Activated T-helper 1 cell treated with anti-CD3 and anti-CD28 coated beads, Interleukin-12 subunit alpha, Interleukin-12 subunit beta, Interleukin-2, Interleukin-4 antibody, amounts not matched to agents 30 ng/mL and 10 ng/mL and 1 ng/mL, durations not matched to agents 14 hours and 24 hours and 36 hours (primary cell): ENCODE measurements around the gene POLR3F. TPM values are rescaled to one million over a fixed set of nuclear protein-coding genes. Genes with fewer than 3 reads are reported as not detected.

Experiments
- DNase-seq: peaks from one replicate; pipeline ENCODE4 v3.0.0; 2021; ENCODE audit warnings: low spot score
- H3K27ac Mint-ChIP-seq: one replicate; pipeline ENCODE4 v1.8.0; 2021; ENCODE audit warnings: mild to moderate bottlenecking, mixed read lengths
- H3K27me3 Mint-ChIP-seq: one replicate; pipeline ENCODE4 v1.8.0; 2022; ENCODE audit warnings: mild to moderate bottlenecking, moderate library complexity, mixed read lengths; ENCODE audit not compliant: insufficient read depth
- H3K36me3 Mint-ChIP-seq: one replicate; pipeline ENCODE4 v1.8.0; 2021; ENCODE audit warnings: low read depth, mixed read lengths
- H3K4me1 Mint-ChIP-seq: one replicate; pipeline ENCODE4 v1.8.0; 2021; ENCODE audit warnings: low read depth, mixed read lengths
- H3K4me3 Mint-ChIP-seq: one replicate; pipeline ENCODE4 v1.8.0; 2021; ENCODE audit warnings: mild to moderate bottlenecking, moderate library complexity, mixed read lengths
- H3K9me3 Mint-ChIP-seq: one replicate; pipeline ENCODE4 v1.8.0; 2021; ENCODE audit warnings: mixed read lengths
- intact Hi-C: fragments of 100-400 bp; cut with micrococcal nuclease; formaldehyde crosslinking; loops from one replicate; pipeline ENCODE4 v1.15.1; 2024
- total RNA-seq: library from RNA; stranded (reverse); gene quantifications from 2 replicates; pipeline ENCODE4 v1.2.3, GENCODE V29; 2022

POLR3F gene, protein sequence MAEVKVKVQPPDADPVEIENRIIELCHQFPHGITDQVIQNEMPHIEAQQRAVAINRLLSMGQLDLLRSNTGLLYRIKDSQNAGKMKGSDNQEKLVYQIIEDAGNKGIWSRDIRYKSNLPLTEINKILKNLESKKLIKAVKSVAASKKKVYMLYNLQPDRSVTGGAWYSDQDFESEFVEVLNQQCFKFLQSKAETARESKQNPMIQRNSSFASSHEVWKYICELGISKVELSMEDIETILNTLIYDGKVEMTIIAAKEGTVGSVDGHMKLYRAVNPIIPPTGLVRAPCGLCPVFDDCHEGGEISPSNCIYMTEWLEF
- 13.4 and 16.6 TPM in 2 replicates for total RNA-seq

DNA sequence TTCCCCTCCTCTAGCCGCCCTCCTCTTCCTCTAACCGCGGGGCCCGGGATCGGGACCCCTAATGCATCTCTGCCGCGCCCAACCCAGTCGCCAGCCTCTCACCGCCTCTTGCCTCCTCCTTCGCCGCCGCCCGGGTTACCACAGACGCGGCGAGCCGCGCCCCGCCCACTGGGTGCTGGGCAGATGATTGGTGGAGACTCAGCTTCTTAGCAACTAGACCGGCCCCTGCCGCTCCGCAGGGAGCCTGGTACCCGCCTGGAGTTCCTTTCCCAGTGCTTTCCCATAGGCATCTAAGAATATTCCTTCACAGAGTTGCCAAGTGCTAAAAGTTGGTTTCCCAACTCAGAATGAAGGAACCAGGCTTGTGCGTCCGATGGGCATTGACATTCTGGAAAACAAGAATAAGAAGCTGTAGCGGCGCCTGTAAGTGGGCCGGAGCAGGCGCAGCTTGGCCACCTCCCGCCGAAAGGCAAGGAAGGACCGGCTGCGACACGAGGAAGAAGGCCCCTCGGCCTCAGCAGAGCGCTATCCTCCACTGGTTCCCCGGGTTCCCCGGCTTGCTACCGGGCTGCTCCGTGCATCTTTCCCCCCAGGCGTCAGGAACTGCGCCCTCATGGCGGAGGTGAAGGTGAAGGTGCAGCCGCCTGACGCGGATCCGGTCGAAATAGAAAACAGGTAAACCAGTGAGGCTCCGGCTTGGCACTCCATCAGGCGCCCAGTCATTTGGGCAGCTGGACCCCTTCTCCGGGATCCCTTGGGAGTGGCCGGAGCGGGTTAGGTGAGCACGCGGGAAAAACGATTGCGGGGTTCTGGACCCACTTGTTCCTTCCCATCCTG is at the start of gene POLR3F, which contains the start of gene DZANK1:
Gene POLR3F, plus strand, starts transcription at position 497 of the 837 bp plus-strand sequence. Its CDS starts 117 bp downstream, at position 614.
Gene DZANK1, minus strand, starts transcription at position 137 of the 837 bp plus-strand sequence. CDS start 1,672 bp downstream, outside the sequence.
- DNase-seq = peak; percentile 90
- H3K36me3 Mint-ChIP-seq = peaks cover 8% of the 10 kb centered on the region
- intact Hi-C loops = loop anchor here (1.0 kb wide), 10 partner anchors 30 to 785 kb away; partner anchors contain the start of genes KAT14, MGME1, PET117 and RBBP9
- H3K27ac Mint-ChIP-seq = peak within 1 kb of the TSS; percentile 92
- peak within 1 kb of the TSS; percentile 99 for H3K4me3 Mint-ChIP-seq
- peaks cover 31% of the 10 kb centered on the region for H3K4me1 Mint-ChIP-seq
- H3K9me3 Mint-ChIP-seq = no peaks in the 10 kb centered on the region
- H3K27me3 Mint-ChIP-seq = no peaks in the 10 kb centered on the region

DNA sequence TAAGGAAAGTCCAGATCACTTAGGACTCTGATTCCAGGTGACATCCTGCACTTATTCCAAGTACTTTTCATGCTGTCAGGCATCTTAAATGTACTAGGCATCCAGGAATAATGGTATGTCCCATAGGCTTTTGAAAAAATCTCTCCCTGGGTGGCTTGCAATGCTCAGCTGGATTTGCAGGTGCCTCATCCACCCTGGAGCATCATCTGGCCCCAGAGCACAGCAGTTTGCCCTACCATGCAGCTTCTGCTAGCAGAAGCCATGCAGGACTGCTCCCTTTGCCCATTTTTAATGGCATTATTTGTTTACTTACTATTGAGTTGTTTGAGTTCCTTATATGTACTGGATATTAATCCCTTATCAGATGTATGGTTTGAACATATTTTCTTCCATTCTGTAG is 45.6 kb upstream of the POLR3F start:
- no peaks in the 10 kb centered on the region for H3K9me3 Mint-ChIP-seq
- H3K4me3 Mint-ChIP-seq = no peak overlapping the region
- no peak for DNase-seq
- peaks cover 2% of the 10 kb centered on the region for H3K27me3 Mint-ChIP-seq
- intact Hi-C loops = no loop called here
- H3K27ac Mint-ChIP-seq = no peak overlapping the region
- no peaks in the 10 kb centered on the region for H3K4me1 Mint-ChIP-seq
- H3K36me3 Mint-ChIP-seq = no peaks in the 10 kb centered on the region

DNA sequence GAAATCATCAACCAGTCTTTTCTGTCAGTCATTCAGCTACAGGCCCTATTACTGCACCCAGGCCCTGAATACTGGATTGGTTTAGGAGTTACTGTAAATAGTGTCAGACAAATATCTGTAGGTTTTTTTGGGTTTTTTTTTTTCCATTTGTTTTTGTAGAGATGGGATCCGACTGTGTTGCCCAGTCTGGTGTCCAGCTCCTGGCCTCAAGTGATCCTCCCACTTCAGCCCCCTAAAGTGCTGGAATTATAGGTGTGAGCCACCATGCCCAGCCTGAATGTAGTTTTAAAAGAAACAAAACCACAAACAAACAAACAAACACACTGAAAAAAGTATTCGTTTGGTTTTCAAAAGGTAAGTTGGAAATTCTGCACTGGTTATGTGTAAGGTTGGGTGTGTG is 40.0 kb upstream of the POLR3F start:
- H3K9me3 Mint-ChIP-seq = no peaks in the 10 kb centered on the region

DNA sequence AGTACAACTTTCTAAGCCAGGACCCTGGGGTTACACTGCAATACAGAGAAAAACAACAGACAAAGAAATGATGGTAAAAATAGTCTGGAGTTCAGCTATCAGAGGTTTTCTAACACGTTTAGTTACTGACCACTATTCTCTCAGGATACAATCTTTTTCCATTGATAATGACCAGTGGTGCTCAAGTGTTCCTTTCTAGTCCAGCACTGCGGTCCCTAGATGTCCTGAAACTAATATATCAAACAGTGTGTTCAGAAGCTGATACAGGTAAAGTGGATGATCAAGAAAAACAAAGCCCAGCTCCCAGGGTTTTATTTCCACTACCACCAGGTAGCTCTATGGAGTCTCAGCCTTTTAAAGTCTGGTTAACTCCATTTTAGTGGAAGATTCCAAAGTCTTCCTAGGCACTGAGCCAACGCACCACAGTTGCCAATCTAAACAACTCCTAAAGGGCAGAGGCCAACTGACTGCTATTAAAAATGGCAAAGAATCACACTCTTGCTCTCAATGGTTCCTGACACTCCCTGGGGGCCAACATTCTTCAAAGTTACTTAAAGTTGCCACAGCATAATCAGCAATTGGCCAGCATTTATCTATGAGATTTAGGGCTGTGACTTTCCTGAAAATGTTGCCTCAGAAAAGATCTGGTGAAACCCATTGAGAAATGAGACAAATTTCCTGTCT is 38.6 kb upstream of the POLR3F start:
- no peak overlapping the region for H3K4me3 Mint-ChIP-seq
- H3K27ac Mint-ChIP-seq = no peak overlapping the region
- H3K9me3 Mint-ChIP-seq = no peaks in the 10 kb centered on the region
- H3K4me1 Mint-ChIP-seq = no peaks in the 10 kb centered on the region
- intact Hi-C loops = no loop called here
- no peak for DNase-seq
- no peaks in the 10 kb centered on the region for H3K36me3 Mint-ChIP-seq
- H3K27me3 Mint-ChIP-seq = no peaks in the 10 kb centered on the region

More for the DNA sequence above, 40.0 kb upstream of the POLR3F start:
- H3K27ac Mint-ChIP-seq = no peak overlapping the region
- intact Hi-C loops = no loop called here
- no peak for DNase-seq
- H3K4me3 Mint-ChIP-seq = no peak overlapping the region
- H3K36me3 Mint-ChIP-seq = no peaks in the 10 kb centered on the region
- no peaks in the 10 kb centered on the region for H3K4me1 Mint-ChIP-seq
- no peaks in the 10 kb centered on the region for H3K27me3 Mint-ChIP-seq

DNA sequence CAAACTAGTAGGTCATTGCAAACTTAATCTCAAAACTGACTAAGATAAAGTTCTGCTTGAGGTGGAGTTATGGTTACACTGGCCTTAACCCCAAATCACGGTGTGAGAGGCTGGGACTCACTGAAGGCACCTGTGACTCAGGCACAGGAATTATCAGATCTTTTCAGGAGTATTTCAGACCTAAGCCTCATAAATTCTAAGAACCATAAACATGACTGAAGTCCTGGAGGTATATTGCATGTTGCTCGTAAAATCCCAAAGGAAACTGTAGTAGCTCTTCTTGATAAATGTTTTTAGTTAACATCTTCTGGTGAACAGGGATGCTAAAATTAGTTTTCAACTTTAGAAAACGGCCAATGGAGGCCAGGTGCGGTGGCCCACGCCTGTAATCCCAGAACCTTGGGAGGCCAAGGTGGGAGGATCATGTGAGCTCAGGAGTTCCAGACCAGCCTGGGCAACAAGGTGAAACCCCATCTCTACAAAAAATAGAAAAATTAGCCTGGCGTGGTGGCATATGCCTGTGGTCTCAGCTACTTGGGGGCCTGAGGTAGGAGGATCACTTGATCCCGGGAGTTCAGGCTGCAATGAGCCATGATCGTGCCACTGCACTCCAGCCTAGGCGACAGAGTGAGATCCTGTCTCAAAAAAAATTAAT is 36.9 kb upstream of the POLR3F start:
- DNase-seq = no peak
- H3K27ac Mint-ChIP-seq = no peak overlapping the region
- intact Hi-C loops = no loop called here
- H3K4me3 Mint-ChIP-seq = no peak overlapping the region
- H3K27me3 Mint-ChIP-seq = no peaks in the 10 kb centered on the region
- no peaks in the 10 kb centered on the region for H3K4me1 Mint-ChIP-seq
- no peaks in the 10 kb centered on the region for H3K9me3 Mint-ChIP-seq
- no peaks in the 10 kb centered on the region for H3K36me3 Mint-ChIP-seq

DNA sequence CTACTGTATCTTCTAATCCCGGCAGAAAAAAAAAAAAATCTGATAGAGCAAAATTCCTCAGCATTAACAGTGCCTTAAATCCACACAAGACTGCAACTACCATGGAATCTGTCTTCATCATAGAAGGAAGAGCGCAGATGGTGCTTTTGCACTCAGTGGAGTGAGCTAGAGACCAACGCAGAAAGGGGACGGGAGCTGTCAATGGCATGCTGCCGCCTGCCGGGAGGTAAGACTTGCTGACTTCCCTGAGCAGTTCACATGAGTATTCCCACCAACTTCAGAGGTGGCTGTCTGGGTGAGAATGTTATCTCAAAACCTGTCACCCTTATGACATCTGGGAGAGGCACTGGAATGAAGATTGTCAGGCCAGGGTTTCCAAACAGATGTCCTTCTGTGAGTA is 36.0 kb upstream of the POLR3F start:
- Mint-ChIP-seq H3K27ac (no peak overlapping the region), H3K27me3 (no peaks in the 10 kb centered on the region), H3K4me3 (no peak overlapping the region), H3K9me3 (no peaks in the 10 kb centered on the region), H3K36me3 (no peaks in the 10 kb centered on the region), H3K4me1 (no peaks in the 10 kb centered on the region)
- intact Hi-C loops = no loop called here
- DNase-seq = no peak

DNA sequence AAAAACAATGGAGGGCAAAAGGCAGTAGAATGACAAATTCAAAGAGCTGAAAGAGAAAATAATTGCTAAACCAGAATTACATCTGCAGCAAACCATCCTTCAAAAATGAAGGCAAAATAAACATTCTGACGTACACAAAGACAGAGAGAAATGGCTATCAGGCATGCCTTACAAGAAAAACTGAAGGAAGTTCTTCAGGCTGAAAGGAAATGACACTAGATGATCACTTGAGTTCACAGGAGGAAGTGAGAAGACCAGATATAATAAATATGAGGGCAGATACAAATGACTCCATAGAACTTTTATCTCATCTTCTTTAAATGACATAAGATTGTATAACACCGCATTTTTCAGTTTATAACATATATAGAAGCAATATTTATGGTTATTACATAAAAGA is 30.3 kb upstream of the POLR3F start:
- H3K4me3 Mint-ChIP-seq = no peak overlapping the region
- intact Hi-C loops = no loop called here
- no peak overlapping the region for H3K27ac Mint-ChIP-seq
- no peak for DNase-seq
- no peaks in the 10 kb centered on the region for H3K27me3 Mint-ChIP-seq
- H3K9me3 Mint-ChIP-seq = no peaks in the 10 kb centered on the region
- H3K4me1 Mint-ChIP-seq = no peaks in the 10 kb centered on the region
- no peaks in the 10 kb centered on the region for H3K36me3 Mint-ChIP-seq

DNA sequence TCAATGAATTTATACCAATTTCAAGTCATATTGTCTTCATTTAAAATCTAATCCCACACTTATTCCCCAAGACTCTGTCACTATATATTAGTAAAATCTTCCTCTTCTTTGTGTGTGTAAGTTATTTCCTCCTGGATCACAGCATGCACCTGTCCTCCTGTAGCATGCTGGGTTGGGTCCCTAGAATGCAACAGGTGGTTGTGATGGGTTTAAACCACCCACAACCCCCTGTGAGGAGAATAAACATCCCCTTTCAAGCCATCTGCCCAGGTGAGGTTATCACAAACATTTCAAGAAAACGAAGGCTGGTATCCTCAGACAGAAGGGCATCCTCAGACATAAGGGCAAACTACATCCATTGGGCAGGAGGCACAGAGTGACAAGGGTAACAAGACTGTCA is 26.8 kb upstream of the POLR3F start:
- H3K27me3 Mint-ChIP-seq = peaks cover 2% of the 10 kb centered on the region
- H3K9me3 Mint-ChIP-seq = no peaks in the 10 kb centered on the region
- H3K36me3 Mint-ChIP-seq = no peaks in the 10 kb centered on the region
- no peak overlapping the region for H3K27ac Mint-ChIP-seq
- no peaks in the 10 kb centered on the region for H3K4me1 Mint-ChIP-seq
- no peak for DNase-seq
- H3K4me3 Mint-ChIP-seq = no peak overlapping the region
- intact Hi-C loops = no loop called here

DNA sequence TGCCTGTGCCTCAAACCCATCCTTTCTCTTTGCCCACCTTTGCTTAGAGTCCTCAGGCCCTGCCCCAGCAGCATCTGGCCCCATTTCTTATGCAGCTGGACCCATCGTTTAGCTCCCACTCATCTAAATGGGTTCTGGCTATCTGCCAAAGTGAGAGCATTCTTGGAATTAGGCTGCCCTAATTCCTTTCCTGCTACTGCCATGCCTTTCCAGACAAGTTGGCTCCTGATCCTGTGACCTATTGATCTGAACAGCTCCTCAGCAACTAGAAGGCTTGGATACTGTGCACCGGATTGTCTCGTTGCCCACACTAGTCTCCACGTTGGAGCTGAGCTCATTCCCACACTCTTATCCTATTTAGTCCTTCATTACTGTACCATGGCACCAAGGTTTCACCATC is 23.3 kb upstream of the POLR3F start:
- intact Hi-C loops = no loop called here
- no peak overlapping the region for H3K4me3 Mint-ChIP-seq
- H3K4me1 Mint-ChIP-seq = no peaks in the 10 kb centered on the region
- peaks cover 2% of the 10 kb centered on the region for H3K27me3 Mint-ChIP-seq
- H3K36me3 Mint-ChIP-seq = no peaks in the 10 kb centered on the region
- H3K27ac Mint-ChIP-seq = no peak overlapping the region
- H3K9me3 Mint-ChIP-seq = no peaks in the 10 kb centered on the region
- DNase-seq = no peak

DNA sequence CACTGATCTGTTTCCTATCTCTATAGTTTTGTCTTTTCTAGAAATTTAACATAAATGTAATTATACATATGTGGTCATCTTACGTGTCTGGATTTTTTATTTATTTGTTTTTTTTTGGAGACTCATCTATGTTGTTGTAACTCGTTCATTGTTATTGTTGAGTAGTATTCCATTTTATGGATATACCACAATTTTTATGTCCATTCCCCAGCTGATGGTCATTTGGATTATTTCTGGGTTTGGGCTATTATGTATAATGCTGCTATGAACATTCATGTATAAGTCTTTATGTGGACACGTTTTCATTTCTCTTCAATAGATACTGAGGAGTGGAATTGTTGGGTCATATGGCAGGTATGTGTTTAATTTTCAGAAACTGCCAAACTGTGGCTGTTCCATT is 10.6 kb upstream of the POLR3F start:
- H3K9me3 Mint-ChIP-seq = peaks cover 5% of the 10 kb centered on the region
- H3K27ac Mint-ChIP-seq = no peak overlapping the region
- H3K36me3 Mint-ChIP-seq = no peaks in the 10 kb centered on the region
- no peak overlapping the region for H3K4me3 Mint-ChIP-seq
- no peaks in the 10 kb centered on the region for H3K4me1 Mint-ChIP-seq
- H3K27me3 Mint-ChIP-seq = peaks cover 4% of the 10 kb centered on the region
- intact Hi-C loops = no loop called here
- no peak for DNase-seq

DNA sequence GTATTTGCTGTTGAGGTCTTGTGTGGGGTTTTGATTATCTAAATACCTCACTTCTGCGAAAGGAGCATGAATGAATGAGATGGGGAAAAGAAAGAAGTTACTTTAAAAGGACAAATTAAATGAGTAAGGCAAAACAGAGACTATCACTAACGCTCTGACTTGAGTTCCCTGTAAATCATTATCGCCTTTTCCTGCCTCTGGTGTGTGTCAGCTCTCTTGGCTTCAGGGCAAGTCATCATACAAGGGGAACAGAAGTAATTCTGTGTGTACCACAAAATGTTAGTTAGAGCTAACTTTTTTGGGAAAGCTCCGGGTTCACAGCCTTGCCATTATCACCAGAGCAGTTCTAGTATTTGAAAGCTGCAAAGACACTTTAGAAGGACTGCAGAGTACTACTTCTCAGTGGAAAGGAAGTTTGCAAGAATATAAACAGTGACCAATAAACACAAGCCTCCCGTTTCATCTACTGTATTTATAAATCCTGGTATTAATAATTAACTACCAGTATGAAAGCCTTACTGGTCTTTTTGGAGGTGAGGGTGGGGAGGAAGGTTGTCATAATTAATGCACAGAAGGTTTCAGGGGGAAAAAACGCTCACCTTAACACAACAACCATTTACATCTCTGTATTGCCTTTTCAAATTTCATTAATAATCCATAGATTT is 1.5 kb upstream of the POLR3F start:
- H3K36me3 Mint-ChIP-seq = peaks cover 5% of the 10 kb centered on the region
- H3K27me3 Mint-ChIP-seq = no peaks in the 10 kb centered on the region
- H3K4me3 Mint-ChIP-seq = peak overlapping the region; percentile 99
- H3K9me3 Mint-ChIP-seq = no peaks in the 10 kb centered on the region
- H3K4me1 Mint-ChIP-seq = peaks cover 31% of the 10 kb centered on the region
- DNase-seq = no peak
- intact Hi-C loops = no loop called here
- H3K27ac Mint-ChIP-seq = no peak overlapping the region

DNA sequence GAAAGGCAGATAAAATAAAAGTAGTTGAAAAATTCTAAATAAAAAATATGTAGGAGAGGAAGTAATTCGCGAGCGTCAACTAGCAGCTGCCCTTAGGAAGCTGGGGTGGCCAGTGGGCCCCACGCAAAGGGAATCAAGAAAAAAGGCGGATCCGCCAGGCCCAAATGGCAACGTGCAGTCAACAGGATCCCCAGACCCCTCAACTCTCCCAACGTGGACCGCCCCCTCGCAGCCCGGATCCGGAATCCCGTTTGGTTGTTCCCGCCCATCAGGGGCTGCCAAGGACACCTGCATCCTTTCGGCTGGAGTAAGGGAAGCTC is 656 bp upstream of the POLR3F start:
- no peak for DNase-seq
- H3K4me1 Mint-ChIP-seq = peaks cover 31% of the 10 kb centered on the region
- peaks cover 8% of the 10 kb centered on the region for H3K36me3 Mint-ChIP-seq
- H3K27ac Mint-ChIP-seq = peak overlapping the region; percentile 92
- intact Hi-C loops = no loop called here
- no peaks in the 10 kb centered on the region for H3K27me3 Mint-ChIP-seq
- peak overlapping the region; percentile 99 for H3K4me3 Mint-ChIP-seq
- H3K9me3 Mint-ChIP-seq = no peaks in the 10 kb centered on the region
